Upper lobe of left lung (tissue), 6 donors: ENCODE data around the gene AFAP1. TPM values are rescaled to one million over a fixed set of nuclear protein-coding genes. Genes with fewer than 3 reads are reported as not detected.
A peak's percentile ranks its signal among the peaks of the same experiment; 100 is the strongest.

Experiments used
- ATAC-seq, 2 donors: fragments of 200-7000 bp; cut with Tn5 transposase; one replicate each; pipeline ENCODE4 v1.9.1; 2022; ENCODE audit warnings: mild to moderate bottlenecking in 2 of 2, moderate library complexity in 2 of 2; ENCODE audit not compliant: low FRiP score in 2 of 2
- DNase-seq, 2 donors: peaks; one replicate each; pipeline ENCODE4 v3.0.0-alpha.2; 2019 to 2020
- H3K27ac ChIP-seq, 4 donors: fragments of 200-600 bp; sonication (generic); one replicate each; pipeline ENCODE4 v1.5.1; 2016 to 2019
- H3K27me3 ChIP-seq, 4 donors: fragments of 200-600 bp; sonication (generic); one replicate each; pipeline ENCODE4 v1.5.1; 2017 to 2019
- H3K36me3 ChIP-seq, 4 donors: fragments of 200-600 bp; sonication (generic); one replicate each; pipeline ENCODE4 v1.5.1; 2016 to 2019
- H3K4me1 ChIP-seq, 4 donors: fragments of 200-600 bp; sonication (generic); one replicate each; pipeline ENCODE4 v1.5.1; 2018 to 2019
- H3K4me3 ChIP-seq, 4 donors: fragments of 200-600 bp; sonication (generic); one replicate each; pipeline ENCODE4 v1.5.1; 2017 to 2019; ENCODE audit warnings: mild to moderate bottlenecking in 2 of 4, moderate library complexity in 1 of 4
- H3K9me3 ChIP-seq, 4 donors: fragments of 200-600 bp; sonication (generic); one replicate each; pipeline ENCODE4 v1.5.1; 2018 to 2019
- CTCF ChIP-seq, 6 experiments: fragments of 450-650 bp in 4 of 6; fragments of 200-600 bp in 2 of 6; sonication (generic) in 2 of 6; IDR thresholded peaks; one replicate each; pipeline ENCODE4 v1.5.1; 2016 to 2019; ENCODE audit warnings: antibody characterized with exemption in 6 of 6
- EP300 ChIP-seq, 4 donors: sonication (generic); formaldehyde crosslinking; IDR thresholded peaks; one replicate each; pipeline ENCODE4 v1.5.1; 2017; ENCODE audit warnings: antibody characterized with exemption in 4 of 4, control low read depth in 2 of 4
- POLR2A ChIP-seq, 4 donors: fragments of 450-650 bp; IDR thresholded peaks; one replicate each; pipeline ENCODE4 v1.5.1; 2016 to 2017; ENCODE audit warnings: antibody characterized with exemption in 4 of 4, mild to moderate bottlenecking in 2 of 4
- POLR2AphosphoS5 ChIP-seq, 2 donors: sonication (generic); formaldehyde crosslinking; IDR thresholded peaks; one replicate each; pipeline ENCODE4 v1.5.1; 2017; ENCODE audit warnings: antibody characterized with exemption in 2 of 2
- WGBS, 2 donors: methylation state at CpG; one replicate each; pipeline ENCODE4 v1.1.5; 2017 to 2018; 5-methylcytosine and 5-hydroxymethylcytosine counted together
- total RNA-seq, 6 donors: library from RNA; depleted of rRNA in 4 of 6; stranded (reverse); fragments of >200 nt in 4 of 6; gene quantifications; one replicate each; pipeline versions ENCODE4 v1.1.0 to v1.2.1, GENCODE V29; 2016 to 2021
- donor health status: DM: no; HTN: no; CAD: no; lungs with moderate emphysema.
- donor health status: DM: no; HTN: yes; CAD: no; lungs with severe emphysema.

The AFAP1 gene
- total RNA-seq, 6 donors from 2014 or later = 10.9 to 26.7 (median 19.2) TPM

DNA sequence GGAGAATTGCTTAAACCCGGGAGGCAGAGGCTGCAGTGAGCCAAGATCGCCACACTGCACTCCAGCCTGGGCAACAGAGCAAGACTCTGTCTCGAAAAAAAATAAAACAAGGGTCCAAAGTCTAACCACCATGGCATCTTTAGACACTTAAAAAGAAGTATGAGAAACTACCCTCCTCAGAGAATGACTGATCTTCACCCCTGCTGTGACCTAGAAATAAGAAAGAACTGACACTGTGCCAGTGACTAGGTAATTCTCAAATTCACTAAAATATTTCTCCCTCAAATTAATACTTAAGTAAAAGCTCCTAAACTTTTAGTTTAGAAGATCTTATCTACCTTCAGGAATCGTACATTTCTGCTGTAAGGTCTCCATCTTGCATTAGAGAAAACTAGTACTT lies 80.3 kb downstream of the AFAP1 start:
- Histone ChIP-seq H3K4me1 (peaks cover 0 to 5% (median 4%) of the 10 kb centered on the region in 4 donors), H3K27ac (no peak overlapping the region), H3K36me3 (peaks cover 0 to 8% (median 0%) of the 10 kb centered on the region in 4 donors), H3K27me3 (no peaks in the 10 kb centered on the region), H3K4me3 (no peak overlapping the region), H3K9me3 (no peaks in the 10 kb centered on the region)
- 85 to 86% methylated on average over 4 of the region's 4 CpGs for WGBS, 2 donors
- ATAC-seq (no peak), DNase-seq (no peak)
- no peak for TF ChIP-seq POLR2A (IDR thresholded peaks at IDR 0.05)
- no peak for TF ChIP-seq CTCF (IDR thresholded peaks at IDR 0.05)
- no peak for TF ChIP-seq POLR2AphosphoS5 (IDR thresholded peaks at IDR 0.05)
- TF ChIP-seq EP300 (IDR thresholded peaks at IDR 0.05) = no peak

- H3K27me3 ChIP-seq = no peaks in the 10 kb centered on the region
- peaks cover 0 to 11% (median 0%) of the 10 kb centered on the region in 4 donors for H3K36me3 ChIP-seq
- TF ChIP-seq POLR2A (IDR thresholded peaks at IDR 0.05) = no peak
- TF ChIP-seq EP300 (IDR thresholded peaks at IDR 0.05) = no peak
- no peak for TF ChIP-seq POLR2AphosphoS5 (IDR thresholded peaks at IDR 0.05)
- TF ChIP-seq CTCF (IDR thresholded peaks at IDR 0.05) = no peak
- WGBS, 2 donors = 78 to 84% methylated on average over 5 of the region's 5 CpGs
- no peaks in the 10 kb centered on the region for H3K9me3 ChIP-seq
- H3K27ac ChIP-seq = no peak overlapping the region
- H3K4me1 ChIP-seq = peaks cover 0 to 5% (median 4%) of the 10 kb centered on the region in 4 donors
- DNase-seq (no peak), ATAC-seq (no peak)
- H3K4me3 ChIP-seq = no peak overlapping the region
Observed at GRCh38 chr4:7858498-7858897, 81.2 kb downstream of the AFAP1 start.

GRCh38 chr4:7857993-7858392 lies 81.7 kb downstream of the AFAP1 start:
- no peaks in the 10 kb centered on the region for H3K27me3 ChIP-seq
- ATAC-seq (no peak), DNase-seq (no peak)
- peaks cover 0 to 11% (median 0%) of the 10 kb centered on the region in 4 donors for H3K36me3 ChIP-seq
- H3K4me1 ChIP-seq = peaks cover 0 to 5% (median 4%) of the 10 kb centered on the region in 4 donors
- H3K4me3 ChIP-seq = no peak overlapping the region
- H3K9me3 ChIP-seq = no peaks in the 10 kb centered on the region
- 59 to 66% methylated on average over 2 of the region's 2 CpGs for WGBS, 2 donors
- TF ChIP-seq POLR2AphosphoS5 (IDR thresholded peaks at IDR 0.05) (no peak), POLR2A (IDR thresholded peaks at IDR 0.05) (no peak), EP300 (IDR thresholded peaks at IDR 0.05) (no peak), CTCF (IDR thresholded peaks at IDR 0.05) (no peak)
- no peak overlapping the region for H3K27ac ChIP-seq

DNA sequence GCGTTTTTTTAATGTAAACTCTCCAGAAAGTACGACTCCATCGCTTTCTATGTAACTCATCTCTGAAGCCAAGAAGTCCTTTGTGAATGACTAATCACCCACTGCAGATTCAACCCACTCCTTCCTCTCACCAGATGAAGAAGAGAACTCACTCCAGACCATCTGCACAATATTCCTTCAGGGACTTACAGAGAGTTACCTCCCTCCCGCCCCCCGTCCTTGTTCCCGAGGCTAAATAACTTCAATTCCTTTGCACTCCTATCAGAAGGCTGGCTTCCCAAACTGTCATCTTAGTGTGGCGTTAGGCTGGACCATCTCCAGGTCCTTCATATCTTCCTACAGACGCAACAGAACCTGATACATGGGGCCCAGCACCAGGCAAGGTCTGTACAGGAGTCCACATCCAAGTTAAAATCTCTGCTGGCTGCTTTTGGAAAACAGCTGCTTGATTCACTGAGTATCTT lies 82.4 kb downstream of the AFAP1 start:
- Histone ChIP-seq H3K27ac (no peak overlapping the region), H3K4me1 (peaks cover 0 to 5% (median 4%) of the 10 kb centered on the region in 4 donors), H3K9me3 (no peaks in the 10 kb centered on the region), H3K27me3 (no peaks in the 10 kb centered on the region), H3K36me3 (peaks cover 0 to 11% (median 0%) of the 10 kb centered on the region in 4 donors), H3K4me3 (no peak overlapping the region)
- no peak for TF ChIP-seq POLR2A (IDR thresholded peaks at IDR 0.05)
- no peak for TF ChIP-seq CTCF (IDR thresholded peaks at IDR 0.05)
- TF ChIP-seq EP300 (IDR thresholded peaks at IDR 0.05) = no peak
- no peak for TF ChIP-seq POLR2AphosphoS5 (IDR thresholded peaks at IDR 0.05)
- 57 to 64% methylated on average over 7 to 8 of the region's 8 CpGs for WGBS, 2 donors
- peak in 1 of 2 donors; percentile 83 for ATAC-seq
- no peak for DNase-seq

DNA sequence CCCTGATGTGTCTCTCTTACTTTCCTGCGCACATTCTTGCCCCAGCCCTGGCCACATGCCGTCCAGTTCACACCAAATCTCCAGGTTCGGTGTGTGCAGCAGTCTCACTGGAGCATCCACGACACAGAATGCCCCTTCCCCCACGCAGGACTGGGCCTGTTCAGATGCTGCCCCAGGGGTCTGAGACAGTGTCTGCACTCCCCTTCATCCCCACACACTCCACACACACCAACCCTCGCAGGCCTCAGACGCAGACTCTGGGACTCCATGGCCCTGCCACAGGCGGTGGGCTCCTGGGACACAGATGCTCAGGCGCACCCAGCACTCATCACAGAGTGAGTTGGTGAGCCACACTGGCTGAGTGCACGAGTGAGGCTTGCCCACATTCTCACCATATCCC lies 83.9 kb downstream of the AFAP1 start:
- no peak for ATAC-seq
- Histone ChIP-seq H3K36me3 (peaks cover 0 to 11% (median 0%) of the 10 kb centered on the region in 4 donors), H3K4me3 (no peak overlapping the region), H3K27me3 (no peaks in the 10 kb centered on the region), H3K9me3 (no peaks in the 10 kb centered on the region), H3K4me1 (peaks cover 0 to 5% (median 4%) of the 10 kb centered on the region in 4 donors), H3K27ac (no peak overlapping the region)
- no peak for DNase-seq
- TF ChIP-seq CTCF (IDR thresholded peaks at IDR 0.05) (no peak), POLR2A (IDR thresholded peaks at IDR 0.05) (no peak), POLR2AphosphoS5 (IDR thresholded peaks at IDR 0.05) (no peak), EP300 (IDR thresholded peaks at IDR 0.05) (no peak)
- 94 to 95% methylated on average over 9 to 10 of the region's 10 CpGs for WGBS, 2 donors
